22Rv1 (cell line): ENCODE results near the gene SDK2.

Experiments used
- H3K27ac ChIP-seq: fragments of 450-650 bp; 2 replicates; pipeline ENCODE4 v1.5.1; 2017
- ZFX ChIP-seq: fragments of 450-650 bp; IDR thresholded peaks from 2 replicates; pipeline ENCODE4 v1.6.1; 2017; ENCODE audit warnings: antibody characterized with exemption, borderline replicate concordance
- TF ChIP-seq, protein P1 (sequence below): fragments of 450-650 bp; IDR thresholded peaks from 2 replicates; pipeline ENCODE4 v1.5.1; 2017; ENCODE audit warnings: mild to moderate bottlenecking

SDK2 gene

DNA sequence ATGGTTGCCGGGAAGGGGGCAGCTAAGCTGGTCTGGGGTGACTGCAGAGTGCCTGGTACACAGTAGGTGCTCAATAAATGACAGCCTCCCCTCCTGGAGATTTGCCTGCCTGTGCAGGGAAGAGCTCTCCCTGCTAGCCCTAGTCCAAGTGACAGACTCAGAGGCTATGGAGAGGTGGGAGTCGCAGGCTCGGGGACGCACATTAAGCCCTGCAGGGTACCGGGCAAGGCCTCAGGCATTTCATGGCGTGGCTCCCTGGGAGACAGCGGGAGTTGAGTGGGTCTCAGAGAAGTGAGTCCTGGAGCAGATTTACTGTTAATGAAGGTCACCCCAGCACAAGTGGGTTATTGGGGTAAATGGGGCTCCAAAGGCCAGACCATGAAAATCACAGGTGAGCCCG, 200.2 kb downstream of the SDK2 start:
- TF ChIP-seq, protein P1, sequence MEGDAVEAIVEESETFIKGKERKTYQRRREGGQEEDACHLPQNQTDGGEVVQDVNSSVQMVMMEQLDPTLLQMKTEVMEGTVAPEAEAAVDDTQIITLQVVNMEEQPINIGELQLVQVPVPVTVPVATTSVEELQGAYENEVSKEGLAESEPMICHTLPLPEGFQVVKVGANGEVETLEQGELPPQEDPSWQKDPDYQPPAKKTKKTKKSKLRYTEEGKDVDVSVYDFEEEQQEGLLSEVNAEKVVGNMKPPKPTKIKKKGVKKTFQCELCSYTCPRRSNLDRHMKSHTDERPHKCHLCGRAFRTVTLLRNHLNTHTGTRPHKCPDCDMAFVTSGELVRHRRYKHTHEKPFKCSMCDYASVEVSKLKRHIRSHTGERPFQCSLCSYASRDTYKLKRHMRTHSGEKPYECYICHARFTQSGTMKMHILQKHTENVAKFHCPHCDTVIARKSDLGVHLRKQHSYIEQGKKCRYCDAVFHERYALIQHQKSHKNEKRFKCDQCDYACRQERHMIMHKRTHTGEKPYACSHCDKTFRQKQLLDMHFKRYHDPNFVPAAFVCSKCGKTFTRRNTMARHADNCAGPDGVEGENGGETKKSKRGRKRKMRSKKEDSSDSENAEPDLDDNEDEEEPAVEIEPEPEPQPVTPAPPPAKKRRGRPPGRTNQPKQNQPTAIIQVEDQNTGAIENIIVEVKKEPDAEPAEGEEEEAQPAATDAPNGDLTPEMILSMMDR = no peak
- H3K27ac ChIP-seq = no peak overlapping the region

DNA sequence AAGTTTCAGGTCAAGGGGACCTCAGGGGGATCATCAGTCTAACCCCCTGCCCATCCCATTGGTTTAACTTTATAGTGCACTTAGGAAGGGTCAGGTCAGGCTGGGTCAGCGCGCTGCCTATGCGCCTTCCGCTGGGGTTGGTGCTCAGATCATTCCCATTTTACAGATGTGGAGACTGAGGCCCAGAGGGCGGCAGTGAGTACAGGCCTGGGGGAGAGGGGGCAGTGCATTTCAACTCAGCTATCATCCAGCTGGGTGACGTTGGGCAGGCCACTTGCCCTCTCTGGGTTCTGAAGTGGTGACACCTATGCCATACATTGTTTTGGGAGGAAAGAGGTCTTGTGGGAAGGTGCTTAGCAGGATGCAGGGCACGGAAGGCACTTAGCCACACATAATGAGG, 204.6 kb downstream of the SDK2 start:
- H3K27ac ChIP-seq = no peak overlapping the region
- TF ChIP-seq, protein P1 = no peak
- no peak for TF ChIP-seq ZFX

DNA sequence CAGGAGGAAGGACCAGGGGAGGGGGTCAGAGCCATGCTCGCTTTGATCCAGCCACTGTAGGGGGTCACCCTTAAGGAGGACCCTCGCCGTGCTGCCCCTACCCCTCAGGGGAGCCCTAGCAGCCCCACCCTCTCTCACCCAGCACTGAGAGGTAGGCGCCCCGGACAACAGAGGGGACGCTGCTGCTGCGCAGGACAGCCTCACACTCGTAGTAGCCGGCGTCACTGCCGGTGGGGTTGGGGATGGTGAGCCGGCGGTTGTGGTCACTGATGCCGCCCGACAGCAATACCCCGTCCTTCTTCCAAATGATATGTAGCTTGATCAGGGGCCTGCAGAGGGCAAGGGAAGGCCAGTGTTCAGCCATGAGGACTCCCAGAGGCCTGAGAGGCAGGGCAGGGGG, 206.4 kb downstream of the SDK2 start:
- TF ChIP-seq ZFX = no peak
- TF ChIP-seq, protein P1 = no peak
- H3K27ac ChIP-seq = no peak overlapping the region

DNA sequence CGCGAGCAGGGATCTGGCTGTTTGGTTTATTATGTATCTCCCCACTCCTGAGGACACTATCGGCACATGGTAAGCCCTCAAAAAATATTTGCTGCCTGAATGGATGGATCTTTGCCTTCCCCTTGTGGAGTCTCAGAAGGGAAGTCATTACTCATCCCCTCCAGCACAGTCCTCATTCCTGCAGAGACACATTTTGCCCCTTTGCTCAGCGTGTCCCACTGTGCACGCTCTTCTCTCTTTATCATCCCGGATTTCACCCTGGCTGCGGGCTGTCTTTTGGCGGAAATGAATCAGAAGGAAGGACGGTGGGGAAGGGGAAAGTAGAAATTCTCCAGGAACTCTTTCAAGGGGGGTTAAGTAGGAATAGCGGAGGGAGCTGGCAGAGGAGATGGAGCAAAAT, 207.3 kb downstream of the SDK2 start:
- TF ChIP-seq, protein P1 = no peak
- no peak for TF ChIP-seq ZFX
- no peak overlapping the region for H3K27ac ChIP-seq

DNA sequence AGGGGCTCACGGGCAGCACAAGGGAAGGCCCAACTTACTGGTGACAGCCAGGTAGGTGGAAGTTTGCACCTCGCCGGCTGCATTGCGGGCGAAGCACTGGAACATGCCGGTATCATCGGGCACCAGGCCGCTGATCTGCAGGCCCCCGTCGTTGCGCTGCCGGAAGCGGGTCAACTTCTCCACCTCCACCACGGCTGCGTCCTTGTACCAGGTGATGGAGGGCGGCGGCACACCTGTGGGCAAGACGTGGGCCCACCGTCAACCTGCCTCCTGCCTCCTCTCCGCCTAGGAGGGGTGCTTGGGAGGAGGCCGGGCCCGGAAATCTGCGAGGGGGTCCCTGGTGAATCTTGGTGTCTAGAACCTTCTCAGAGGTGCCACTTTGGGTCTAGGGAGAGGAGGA, 208.8 kb downstream of the SDK2 start:
- no peak overlapping the region for H3K27ac ChIP-seq
- no peak for TF ChIP-seq ZFX
- TF ChIP-seq, protein P1 = no peak

DNA sequence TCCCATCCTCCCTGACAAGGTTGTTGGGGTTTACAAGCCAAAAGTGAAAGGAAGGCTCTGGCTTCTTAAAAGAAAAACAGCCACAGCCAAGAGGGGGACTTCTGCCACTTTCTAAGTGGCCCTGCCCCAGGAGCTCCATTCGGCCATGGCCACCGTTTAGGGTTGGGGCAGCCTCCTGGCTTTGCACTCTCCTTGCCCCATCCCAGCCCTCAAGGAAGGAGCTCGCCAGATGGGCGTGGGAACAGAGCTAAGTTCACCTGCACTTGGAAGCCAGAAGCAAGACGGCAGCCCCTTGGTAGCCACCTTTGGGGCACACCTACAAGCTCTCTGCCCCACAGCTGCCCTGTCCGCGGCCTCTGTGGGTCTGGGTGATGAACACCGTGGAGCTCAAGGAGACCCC, 210.1 kb downstream of the SDK2 start:
- TF ChIP-seq, protein P1 = no peak
- no peak for TF ChIP-seq ZFX
- H3K27ac ChIP-seq = no peak overlapping the region

DNA sequence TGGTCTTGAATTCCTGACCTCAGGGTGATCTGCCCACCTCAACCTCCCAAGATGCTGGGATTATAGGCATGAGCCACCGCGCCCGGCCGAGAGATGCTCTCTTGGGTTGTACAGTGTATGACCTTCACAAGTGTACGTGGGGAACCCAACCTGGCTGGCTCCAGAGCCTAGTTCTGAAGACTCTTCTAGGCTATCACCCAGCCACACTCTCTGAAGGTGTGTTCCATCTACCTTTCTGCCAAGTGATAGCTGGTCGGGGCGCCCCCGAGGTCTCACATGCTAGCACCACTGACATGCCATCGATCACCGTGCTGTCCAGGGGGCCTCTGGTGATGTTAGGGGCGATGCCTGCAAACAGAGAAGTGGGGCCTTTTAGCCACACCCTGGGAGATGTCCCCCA, 210.7 kb downstream of the SDK2 start:
- H3K27ac ChIP-seq = no peak overlapping the region
- TF ChIP-seq, protein P1 = no peak
- TF ChIP-seq ZFX = no peak
